ENCODE measurements around the gene LRRC9.

Gene LRRC9

DNA sequence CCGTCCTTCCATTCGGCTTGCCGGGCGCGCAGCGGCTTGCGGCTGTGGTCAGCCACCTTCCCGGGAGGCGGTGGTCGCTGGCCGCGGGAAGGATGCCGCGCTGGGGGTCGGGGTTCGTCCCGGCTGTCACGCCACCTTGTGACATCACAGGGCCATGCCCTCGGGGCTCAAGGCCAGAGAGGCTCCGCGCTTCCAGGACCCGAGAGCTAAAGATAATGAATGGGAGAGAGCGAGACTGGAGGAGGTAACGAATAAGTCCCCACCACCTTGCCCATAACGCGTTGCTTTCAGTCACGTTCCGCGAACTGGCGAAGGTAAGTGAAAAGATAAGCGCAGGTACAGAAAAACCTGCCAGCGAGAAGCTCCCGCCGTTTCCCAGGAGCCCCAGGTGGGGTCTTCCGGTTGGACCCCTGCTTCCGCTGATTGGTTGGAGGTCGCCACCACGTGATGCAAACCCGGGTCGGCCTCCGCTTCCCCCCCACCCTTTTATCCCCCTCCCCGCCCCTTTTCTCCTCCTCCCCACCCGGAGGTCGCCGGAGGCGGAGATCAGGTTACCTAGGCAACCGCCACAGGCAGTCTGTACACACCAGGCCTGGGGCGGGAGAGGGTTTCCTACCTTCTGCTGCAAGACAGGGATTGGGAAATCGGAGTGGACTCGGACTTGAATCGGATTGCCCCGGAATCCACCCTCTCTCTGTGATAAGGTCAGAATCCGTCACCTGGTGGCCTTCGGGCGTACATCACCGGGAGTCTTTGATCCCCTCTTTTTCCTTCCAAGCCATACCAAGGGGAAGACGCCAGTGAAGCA, at the start of gene LRRC9:
LRRC9 (plus strand) TSS at position 575 of the 808 bp plus-strand sequence.
- peak; percentile 40 to 90 (median 70) for DNase-seq

DNA sequence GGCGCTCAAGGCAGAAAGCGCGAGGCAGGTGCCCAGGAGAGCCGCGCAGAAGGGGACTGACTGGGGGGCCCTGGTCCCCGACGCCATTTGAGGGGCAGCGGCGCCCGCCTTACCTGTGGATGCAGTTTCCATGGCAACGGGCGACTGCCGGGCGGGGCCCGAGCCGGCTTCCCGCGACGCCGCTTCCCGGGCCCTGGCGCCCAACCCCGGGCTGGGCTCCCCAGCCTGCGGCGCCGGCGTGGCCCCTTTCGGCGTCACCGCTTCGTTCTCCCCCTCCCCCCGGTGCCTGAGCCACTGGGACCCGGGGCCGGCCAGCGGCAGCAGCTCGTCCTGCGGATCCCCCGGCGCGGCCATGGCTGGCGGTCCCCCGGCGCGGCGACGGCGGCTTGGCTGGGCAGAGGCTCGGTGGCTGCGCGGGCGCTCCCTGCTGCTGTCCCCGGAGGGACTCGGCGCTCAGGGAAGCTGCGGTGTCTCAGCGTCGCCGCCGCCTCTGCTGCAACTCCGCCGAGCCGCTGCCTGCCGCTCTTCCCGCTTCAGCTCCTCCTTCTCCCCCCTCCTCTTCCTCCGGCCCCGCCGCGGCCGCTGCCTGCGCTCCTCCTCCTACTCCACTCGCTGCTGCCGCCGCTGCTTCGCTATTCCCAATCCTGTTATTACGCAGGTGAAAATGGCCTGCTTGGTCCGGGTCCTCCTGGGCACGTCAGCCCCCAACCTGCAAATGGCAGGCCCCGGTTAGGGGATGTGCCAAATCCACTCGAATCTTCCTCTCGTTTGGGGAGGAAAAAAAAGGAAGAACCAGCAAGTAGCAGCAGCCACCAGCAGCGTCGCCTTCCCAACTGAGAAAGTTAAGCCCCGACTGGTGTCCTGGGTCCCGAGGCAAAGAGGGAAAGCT, 49.4 kb upstream of the LRRC9 start, which contains the start of gene RTN1:
RTN1 (minus strand) TSS at position 500 of the 889 bp plus-strand sequence; CDS start at position 354, 146 bp downstream.
- peak; percentile 61 to 94 (median 85) for DNase-seq
- intact Hi-C loops (cut with DNase I) = no loop called here

More for the DNA sequence above, at the start of gene LRRC9:
- intact Hi-C loops (cut with DNase I) = loop anchor here (10.0 kb wide), 1 partner anchor 205 kb away; no protein-coding TSS in a partner anchor

DNA sequence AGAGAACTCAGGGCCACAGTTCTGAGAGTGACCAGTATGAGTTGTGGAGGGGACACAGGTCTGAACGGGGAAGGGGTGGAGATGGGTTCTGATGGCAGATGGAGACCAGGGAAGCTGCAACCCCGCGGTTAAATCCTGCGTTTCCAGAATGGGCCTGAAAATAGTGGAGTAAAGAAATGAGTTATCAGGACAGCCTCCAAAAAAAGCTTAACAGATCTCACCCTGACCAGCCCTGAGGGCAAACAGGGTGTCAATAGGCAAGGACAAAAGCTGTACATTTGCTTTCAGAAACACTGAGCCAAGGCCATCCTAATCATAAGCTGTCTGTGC, 48.8 kb upstream of the LRRC9 start:
- intact Hi-C loops (cut with DNase I) = no loop called here
- DNase-seq = no peak

DNA sequence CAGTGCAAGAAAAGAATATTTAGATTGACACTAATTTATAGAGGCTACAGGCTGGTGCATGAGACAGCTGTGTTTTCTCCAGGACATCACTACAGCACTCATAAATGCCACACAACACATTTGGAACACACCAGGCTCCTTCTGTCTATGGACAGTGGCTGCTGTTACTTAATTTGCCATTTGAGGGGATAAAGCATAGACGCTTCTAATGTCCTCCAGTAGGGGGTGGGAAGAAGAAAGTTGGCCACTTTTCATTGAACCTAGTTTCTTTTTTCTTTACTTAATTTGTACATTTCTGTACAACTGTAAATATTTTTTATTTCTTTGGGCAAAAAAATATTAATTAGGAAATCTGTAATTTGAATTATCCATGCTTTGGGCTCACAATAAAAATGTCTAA, 37.0 kb upstream of the LRRC9 start:
- intact Hi-C loops (cut with DNase I) = no loop called here

DNA sequence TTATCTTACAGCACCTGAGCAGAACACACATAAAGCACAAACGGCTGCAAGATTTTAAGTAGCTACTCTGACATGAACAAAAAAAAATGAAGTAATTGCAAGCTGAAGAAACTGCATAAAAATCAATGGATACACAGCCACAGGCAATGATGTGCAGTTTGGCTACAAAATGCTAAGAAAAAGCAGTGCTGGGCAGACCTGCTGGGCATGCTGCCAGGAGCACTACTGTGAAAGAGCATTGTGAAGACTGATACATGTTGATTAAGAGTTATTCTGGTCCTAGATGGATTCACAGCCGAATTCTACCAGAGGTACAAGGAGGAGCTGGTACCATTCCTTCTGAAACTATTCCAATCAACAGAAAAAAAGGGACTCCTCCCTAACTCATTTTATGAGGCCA, 29.3 kb upstream of the LRRC9 start:
- intact Hi-C loops (cut with DNase I) = no loop called here
- no peak for DNase-seq

More for the DNA sequence above, 37.0 kb upstream of the LRRC9 start:
- DNase-seq = no peak

DNA sequence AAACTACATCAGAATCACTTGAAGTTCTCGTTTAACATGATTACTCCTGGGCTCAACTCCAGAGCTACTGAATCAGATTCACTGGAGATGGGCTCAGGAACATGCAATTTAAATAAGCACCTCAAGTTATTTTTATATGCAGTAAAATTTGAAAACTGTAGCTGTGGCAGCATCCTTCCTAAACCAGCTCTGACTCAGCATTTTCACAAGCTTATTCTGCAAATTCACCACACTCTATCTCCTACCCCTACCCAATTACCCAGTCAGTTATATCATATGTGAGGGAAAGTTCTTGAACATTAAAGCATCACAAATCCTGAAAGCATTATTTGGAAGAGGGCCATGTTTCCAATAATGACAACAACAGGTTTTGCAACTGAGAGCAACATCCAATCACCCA, 24.2 kb upstream of the LRRC9 start:
- intact Hi-C loops (cut with DNase I) = no loop called here
- peak in 1 of 42 donors; percentile 2 for DNase-seq

DNA sequence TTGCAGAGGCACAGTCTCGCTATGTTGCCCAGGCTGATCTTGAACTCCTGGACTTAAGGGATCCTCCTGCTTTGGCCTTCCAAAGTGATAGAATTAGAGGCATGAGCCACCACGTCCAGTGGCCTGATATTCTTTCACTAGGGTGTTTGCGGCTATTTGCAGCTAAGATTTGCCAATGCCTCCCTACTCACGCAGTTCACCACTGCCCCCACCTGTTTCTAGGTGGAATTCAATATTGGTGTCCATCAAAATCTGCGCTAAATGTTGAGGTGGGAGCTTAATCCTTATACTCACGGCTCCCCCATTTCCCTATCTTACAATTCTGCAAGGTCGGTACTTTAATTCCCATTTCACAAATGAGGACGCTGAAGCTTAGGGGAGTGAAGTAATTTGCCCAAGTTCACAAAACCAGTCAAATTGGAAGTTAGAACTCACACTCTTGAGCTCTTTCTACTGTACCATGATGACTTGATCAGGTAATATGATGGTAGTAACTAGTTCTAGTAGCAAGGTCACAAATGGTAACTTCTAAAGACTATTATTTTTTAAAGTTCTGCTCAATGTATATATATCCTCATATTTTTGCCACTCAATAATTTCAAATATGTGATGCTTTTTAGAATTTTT, 22.1 kb upstream of the LRRC9 start:
- intact Hi-C loops (cut with DNase I) = no loop called here
- DNase-seq = peak in 36 of 42 donors; percentile 5 to 76 (median 38)

DNA sequence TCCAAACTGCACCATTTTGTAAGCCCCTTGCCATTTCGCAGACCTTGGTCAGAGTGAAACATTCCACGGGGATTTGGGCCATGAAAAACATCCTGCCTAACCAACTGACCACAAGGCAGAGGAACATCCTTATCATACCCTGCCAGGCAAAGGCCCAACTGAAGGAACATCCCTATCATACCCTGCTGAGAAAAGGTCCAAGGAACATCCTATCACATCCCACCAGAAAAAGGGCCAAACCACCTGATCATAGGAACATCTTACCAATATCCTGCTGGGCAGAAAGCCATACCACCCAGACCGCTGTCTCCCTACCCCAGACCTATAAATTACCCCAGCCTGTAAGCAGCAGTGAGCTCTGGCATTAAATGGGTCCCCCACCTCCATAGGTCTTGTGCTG, 19.4 kb upstream of the LRRC9 start:
- intact Hi-C loops (cut with DNase I) = no loop called here
- no peak for DNase-seq

DNA sequence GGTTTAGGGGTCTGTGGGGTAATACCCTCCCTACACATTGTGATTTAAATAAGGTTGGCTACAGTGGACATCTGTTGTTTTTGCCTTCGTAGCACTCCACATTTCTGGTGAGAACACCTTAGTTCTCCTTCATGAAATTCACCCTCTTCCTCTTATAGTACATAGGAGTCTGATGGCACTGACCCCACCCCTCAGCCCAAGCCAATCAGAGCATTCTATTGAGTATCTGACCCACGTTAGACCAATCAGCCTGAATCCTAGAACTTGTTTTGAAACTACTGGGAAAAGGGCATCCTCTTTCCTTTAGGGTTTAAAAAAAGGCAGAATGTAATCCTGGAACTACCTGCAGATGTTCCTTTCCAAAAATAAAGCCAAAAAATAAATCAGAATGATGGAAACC, 15.8 kb upstream of the LRRC9 start:
- no peak for DNase-seq
- intact Hi-C loops (cut with DNase I) = no loop called here

DNA sequence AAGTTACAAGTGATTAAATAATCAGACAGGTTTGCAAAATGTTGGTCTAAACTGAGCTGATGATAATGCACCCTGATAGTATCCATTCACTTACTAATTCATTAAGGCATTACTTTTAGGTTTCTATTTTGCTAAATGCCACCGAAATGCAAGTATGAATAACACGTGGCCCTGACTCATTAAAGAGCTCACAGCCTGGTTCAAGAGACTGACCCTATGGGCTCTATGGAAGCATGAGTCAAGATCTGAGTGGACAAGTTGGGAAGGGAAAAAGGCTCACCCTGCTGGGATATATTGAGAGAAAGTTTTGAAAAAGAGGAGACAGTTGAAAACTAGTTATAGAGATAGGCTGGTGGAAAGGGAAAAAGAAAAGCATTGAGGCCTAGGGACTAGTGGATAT, 14.8 kb upstream of the LRRC9 start:
- intact Hi-C loops (cut with DNase I) = no loop called here

DNA sequence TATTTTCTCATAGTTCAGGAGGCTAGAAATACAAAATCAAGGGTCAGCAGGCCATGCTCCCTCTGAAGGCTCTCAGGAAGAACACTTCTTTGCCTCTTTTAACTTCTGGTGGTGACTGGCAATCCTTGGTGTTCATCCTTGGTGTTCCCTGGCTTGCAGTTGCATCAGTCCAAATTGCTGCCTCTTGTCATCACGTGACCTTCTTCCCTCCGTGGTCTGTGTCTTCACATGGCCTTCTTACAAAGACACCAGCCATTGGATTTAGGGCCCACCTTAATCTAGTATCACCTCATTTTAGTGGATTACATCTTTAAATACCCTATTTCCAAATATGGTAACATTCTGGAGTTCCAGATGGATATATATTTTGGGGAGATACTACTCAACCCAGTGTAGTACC, 7.5 kb upstream of the LRRC9 start:
- no peak for DNase-seq
- intact Hi-C loops (cut with DNase I) = loop anchor here (10.0 kb wide), 1 partner anchor 198 kb away; no protein-coding TSS in a partner anchor

More for the DNA sequence above, 14.8 kb upstream of the LRRC9 start:
- no peak for DNase-seq

DNA sequence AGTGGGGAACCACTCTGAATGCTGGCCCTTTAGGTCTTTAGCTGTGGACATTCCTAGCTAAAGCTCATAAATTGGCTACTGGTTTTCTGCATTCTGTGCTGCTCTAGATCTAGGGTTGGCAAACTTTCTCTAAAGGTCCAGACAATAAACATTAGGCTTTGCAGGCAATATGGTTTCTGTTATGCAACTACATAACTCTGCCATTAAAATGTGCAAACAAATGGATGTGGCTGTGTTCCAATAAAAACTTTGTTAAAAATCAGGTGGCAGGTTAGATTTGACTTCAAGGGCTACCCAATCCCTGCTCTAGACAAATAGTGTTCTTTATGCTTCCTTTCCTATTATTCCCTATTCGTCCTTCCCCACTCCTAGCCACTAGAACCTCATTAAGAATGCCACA, 6.8 kb upstream of the LRRC9 start:
- DNase-seq = no peak
- intact Hi-C loops (cut with DNase I) = loop anchor here (10.0 kb wide), 1 partner anchor 198 kb away; no protein-coding TSS in a partner anchor

DNA sequence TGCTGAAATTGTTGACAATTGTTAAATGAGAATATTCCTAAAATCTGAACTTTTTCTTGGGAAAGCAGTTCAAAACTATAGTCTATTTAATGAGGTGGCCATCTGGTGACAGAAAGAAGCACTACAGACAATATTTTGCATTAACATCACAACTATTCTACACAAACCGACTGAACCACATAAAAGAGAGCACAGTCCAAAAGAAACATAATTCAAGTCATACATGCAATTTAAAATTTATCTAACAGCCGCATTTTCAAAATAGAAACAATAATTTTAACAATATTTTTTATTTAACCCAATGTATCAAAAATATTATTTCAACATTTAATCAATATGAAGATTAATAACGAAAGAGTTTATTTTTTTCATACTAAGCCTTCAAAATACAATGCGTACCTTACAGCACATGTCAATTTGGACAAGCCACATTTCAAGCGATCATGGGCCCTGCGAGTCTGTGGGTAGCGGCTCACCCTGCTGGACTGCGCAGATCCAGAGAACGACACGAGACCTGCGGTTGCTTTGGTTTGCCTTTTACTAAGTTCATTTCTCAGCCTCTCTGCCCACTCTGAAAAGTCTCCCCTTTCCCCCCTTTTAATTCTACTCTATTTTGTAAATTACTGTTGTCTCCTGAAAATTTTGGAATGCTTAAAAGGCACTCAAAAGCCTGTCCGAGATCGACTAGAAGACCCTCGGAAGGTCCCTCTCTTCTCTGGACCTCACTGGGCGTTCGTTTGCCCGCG, 947 bp upstream of the LRRC9 start:
- intact Hi-C loops (cut with DNase I) = loop anchor here (10.0 kb wide), 1 partner anchor 204 kb away; no protein-coding TSS in a partner anchor
- peak in 33 of 42 donors; percentile 4 to 60 (median 26) for DNase-seq

DNA sequence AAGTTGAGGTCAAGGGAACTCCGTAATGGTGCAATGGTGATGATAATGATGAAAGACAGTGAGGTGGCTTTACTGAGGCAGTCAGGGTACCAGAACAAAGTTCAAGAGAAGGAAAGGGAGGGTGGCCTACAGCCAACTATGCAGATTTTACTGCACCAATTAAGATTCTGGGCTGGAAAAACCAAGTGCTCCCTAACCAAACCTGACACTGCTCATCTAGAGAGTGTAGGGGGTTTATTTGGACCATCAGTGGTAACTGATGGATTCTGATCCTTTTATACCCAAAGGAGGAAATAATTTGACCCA, 387 bp downstream of the LRRC9 start:
- intact Hi-C loops (cut with DNase I) = no loop called here
- no peak for DNase-seq

DNA sequence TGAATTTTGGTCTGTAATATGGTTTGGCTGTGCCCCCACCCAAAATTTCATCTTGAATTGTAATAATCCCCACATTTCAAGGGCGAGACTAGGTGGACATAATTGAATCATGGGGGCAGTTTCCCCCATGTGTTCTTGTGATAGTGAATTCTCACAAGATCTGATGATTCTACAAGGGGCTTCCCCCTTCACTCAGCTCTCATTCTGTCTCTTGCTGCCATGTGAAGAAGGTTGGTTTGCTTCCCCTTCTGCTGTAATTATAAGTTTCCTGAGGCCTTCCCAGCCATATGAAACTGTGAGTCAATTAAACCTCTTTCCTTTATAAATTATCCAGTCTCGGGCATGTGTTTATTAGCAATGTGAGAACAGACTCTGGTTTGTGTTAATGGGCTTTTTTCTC, 5.9 kb downstream of the LRRC9 start:
- no peak for DNase-seq
- intact Hi-C loops (cut with DNase I) = no loop called here

DNA sequence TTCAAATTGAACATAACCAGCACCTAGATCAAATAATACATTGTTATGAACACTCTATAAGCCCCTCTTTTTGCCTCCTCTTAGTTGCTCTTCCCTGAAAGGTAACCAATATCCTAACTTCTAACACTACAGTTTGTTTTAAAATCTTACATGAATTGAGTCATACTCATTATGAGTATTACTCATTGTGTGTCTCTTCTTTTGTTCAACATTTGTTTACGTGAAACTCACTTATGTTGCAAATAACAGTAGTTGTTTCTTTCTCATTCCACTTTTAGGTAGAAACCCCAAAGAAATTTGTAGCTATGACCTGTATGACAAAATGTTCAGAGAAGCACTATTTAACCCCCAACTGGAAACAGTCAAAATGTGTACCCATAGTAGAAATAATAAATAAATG, 6.6 kb downstream of the LRRC9 start:
- no peak for DNase-seq
- intact Hi-C loops (cut with DNase I) = no loop called here

DNA sequence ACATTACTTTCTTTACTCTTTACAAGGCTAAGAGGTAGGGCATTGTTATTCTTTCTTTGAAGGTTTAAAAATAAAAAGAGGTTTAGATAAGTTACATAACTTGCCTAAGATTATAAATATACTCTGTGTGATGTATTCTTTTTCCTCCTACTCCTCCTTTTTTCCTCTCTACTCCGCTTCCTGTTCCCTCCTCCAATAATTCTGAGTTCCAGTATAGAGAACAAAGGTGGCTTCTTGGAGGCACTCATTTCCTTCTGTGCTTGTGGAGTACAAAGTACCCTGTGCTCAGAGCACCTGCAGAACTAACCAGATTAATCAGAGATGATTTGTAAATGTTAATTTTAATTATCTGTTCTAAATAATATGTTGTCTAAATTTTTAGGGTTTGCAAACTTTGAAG, 11.3 kb downstream of the LRRC9 start:
- peak in 3 of 42 donors; percentile 7 to 48 (median 8) for DNase-seq
- intact Hi-C loops (cut with DNase I) = no loop called here

DNA sequence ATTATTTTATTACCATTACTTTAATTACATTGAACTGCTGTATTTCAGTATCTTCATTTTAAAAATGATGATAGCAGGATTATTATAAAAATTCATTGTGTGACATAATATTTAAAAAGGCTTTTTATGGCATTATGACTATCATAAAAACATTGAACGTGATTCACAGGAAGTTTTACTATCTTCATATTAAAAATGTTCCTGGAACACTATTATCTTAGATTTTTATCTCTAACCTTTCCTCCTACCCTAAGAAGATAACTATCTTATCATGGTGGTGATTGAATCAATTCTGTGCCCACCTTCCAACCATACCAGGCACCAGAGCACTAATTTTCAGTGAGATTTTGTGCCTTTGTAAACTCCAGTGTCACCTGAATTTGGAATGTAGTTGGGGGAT, 16.2 kb downstream of the LRRC9 start:
- intact Hi-C loops (cut with DNase I) = no loop called here
- DNase-seq = no peak

DNA sequence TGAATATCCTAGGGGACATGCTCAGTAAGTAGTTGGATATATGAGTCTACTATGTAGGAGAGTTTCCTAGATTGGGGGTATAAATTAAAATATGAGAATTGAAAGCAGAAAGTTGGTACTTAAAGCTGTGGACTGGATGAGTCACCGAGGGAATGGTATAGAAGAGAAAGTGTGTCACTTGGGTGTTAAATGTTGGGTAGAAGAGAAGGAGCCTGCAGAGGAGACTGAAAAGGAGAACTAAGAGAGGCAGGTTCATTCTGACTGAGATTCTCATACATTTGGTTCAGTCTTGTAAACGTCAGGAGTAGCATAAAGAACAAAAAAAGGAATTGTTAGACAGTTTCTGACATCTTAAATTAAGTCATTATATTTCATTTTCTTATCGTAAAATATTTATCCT, 19.9 kb downstream of the LRRC9 start:
- no peak for DNase-seq
- intact Hi-C loops (cut with DNase I) = no loop called here
